ENCODE measurements around the gene TMEM95.
"Not testable (repeated sequence)": the region's sequence is repeated elsewhere in the genome, so short reads cannot be mapped to it uniquely, and the experiment has no call there.

TMEM95 gene

DNA sequence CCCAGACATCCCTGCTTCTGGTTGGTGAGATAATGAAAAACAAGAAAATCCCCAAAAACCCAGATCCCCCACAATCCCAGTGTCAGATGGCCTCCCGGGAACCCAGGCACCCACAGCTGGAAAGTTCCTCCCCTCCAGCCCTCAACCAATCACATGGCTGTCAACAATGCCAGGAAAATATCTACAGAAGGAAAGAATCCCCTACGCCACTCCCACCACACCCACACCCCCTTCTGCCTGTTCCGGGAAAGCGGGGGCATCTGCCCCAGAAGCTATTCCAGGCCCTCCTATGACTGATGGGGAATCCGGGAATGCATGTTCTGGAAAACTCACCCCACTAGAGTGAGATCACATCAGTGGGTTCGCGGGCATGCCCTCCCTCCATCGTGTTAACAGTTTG lies 1.8 kb downstream of the TMEM95 start:
- Histone ChIP-seq H3K9me3 (ENCODE audit: insufficient read depth, low read length) (no peaks in the 10 kb centered on the region), H3K36me3 (replicated peaks; ENCODE audit: low read depth, low read length) (no peaks in the 10 kb centered on the region), H3K4me1 (ENCODE audit: low read length) (peaks cover 11% of the 10 kb centered on the region), H4K20me1 (ENCODE audit: insufficient read depth, low read length) (no peaks in the 10 kb centered on the region), H3K9ac (ENCODE audit: low read length) (no peak overlapping the region), H2AFZ (ENCODE audit: low read depth, low read length) (no peak overlapping the region), H3K4me2 (ENCODE audit: low read length) (no peak overlapping the region), H3K27me3 (ENCODE audit: low read depth, low read length) (no peaks in the 10 kb centered on the region), H3K79me2 (ENCODE audit: low read length) (no peaks in the 10 kb centered on the region), H3K4me3 (ENCODE audit: low read length) (no peak overlapping the region), H3K27ac (ENCODE audit: low read length) (no peak overlapping the region)
- TF ChIP-seq EZH2phosphoT487 (IDR thresholded peaks at IDR 0.05; ENCODE audit: low read depth): no peak
- TF ChIP-seq, protein P1, sequence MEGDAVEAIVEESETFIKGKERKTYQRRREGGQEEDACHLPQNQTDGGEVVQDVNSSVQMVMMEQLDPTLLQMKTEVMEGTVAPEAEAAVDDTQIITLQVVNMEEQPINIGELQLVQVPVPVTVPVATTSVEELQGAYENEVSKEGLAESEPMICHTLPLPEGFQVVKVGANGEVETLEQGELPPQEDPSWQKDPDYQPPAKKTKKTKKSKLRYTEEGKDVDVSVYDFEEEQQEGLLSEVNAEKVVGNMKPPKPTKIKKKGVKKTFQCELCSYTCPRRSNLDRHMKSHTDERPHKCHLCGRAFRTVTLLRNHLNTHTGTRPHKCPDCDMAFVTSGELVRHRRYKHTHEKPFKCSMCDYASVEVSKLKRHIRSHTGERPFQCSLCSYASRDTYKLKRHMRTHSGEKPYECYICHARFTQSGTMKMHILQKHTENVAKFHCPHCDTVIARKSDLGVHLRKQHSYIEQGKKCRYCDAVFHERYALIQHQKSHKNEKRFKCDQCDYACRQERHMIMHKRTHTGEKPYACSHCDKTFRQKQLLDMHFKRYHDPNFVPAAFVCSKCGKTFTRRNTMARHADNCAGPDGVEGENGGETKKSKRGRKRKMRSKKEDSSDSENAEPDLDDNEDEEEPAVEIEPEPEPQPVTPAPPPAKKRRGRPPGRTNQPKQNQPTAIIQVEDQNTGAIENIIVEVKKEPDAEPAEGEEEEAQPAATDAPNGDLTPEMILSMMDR (IDR thresholded peaks at IDR 0.05; ENCODE audit: low read depth, low read length): no peak

DNA sequence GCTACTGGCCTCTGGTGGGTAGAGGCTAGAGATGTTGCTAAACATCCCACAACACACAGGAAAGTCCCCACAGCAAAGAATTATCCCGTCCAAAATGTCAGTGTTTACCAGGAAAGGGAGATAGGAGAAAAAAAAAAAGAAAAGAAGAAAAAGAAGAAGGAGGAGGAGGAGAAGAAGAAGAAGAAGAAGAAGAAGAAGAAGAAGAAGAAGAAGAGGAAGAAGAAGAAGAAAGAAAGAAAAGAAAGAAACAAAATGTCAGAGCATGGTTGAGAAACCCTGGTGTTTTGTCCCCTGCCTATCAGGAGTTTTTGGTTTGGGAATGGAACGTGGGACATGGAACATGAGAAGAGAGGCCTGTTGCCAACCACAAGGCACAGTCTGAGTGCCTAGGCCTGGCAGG lies 2.4 kb downstream of the TMEM95 start:
- Histone ChIP-seq H3K27me3 (ENCODE audit: low read depth, low read length) (no peaks in the 10 kb centered on the region), H3K4me2 (ENCODE audit: low read length) (no peak overlapping the region), H3K79me2 (ENCODE audit: low read length) (no peaks in the 10 kb centered on the region), H3K4me1 (ENCODE audit: low read length) (peaks cover 11% of the 10 kb centered on the region), H3K9ac (ENCODE audit: low read length) (no peak overlapping the region), H3K27ac (ENCODE audit: low read length) (no peak overlapping the region), H2AFZ (ENCODE audit: low read depth, low read length) (no peak overlapping the region), H3K36me3 (replicated peaks; ENCODE audit: low read depth, low read length) (no peaks in the 10 kb centered on the region), H3K9me3 (ENCODE audit: insufficient read depth, low read length) (no peaks in the 10 kb centered on the region), H3K4me3 (ENCODE audit: low read length) (no peak overlapping the region), H4K20me1 (ENCODE audit: insufficient read depth, low read length) (no peaks in the 10 kb centered on the region)
- TF ChIP-seq, protein P1 (IDR thresholded peaks at IDR 0.05; ENCODE audit: low read depth, low read length): no peak
- TF ChIP-seq EZH2phosphoT487 (IDR thresholded peaks at IDR 0.05; ENCODE audit: low read depth): no peak

DNA sequence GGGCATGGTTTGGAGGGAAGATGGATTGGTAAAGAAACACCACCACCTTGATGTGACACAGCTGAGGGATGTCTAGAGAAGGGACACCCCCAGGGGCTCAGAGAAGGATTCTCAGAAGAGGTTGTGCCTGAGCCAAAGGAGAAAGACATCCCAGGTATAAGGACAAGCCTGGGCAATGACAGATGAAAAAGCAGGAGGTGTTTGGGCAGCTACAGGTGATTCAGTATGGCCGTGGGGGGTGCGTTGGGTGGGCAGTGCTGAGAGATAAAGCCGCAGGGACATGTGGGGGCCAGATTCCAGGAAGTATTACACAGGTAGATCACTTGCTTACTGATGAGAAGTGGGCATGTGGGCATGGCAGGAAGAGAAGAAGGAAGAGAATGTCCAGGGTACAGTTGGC lies 7.0 kb downstream of the TMEM95 start:
- H3K4me1 ChIP-seq (ENCODE audit: low read length): no peaks in the 10 kb centered on the region
- H3K4me2 ChIP-seq (ENCODE audit: low read length): no peak overlapping the region
- no peaks in the 10 kb centered on the region for H3K27me3 ChIP-seq (ENCODE audit: low read depth, low read length)
- H3K9ac ChIP-seq (ENCODE audit: low read length): no peak overlapping the region
- no peak overlapping the region for H3K27ac ChIP-seq (ENCODE audit: low read length)
- H3K79me2 ChIP-seq (ENCODE audit: low read length): no peaks in the 10 kb centered on the region
- TF ChIP-seq, protein P1 (IDR thresholded peaks at IDR 0.05; ENCODE audit: low read depth, low read length): no peak
- no peak for TF ChIP-seq EZH2phosphoT487 (IDR thresholded peaks at IDR 0.05; ENCODE audit: low read depth)
- no peaks in the 10 kb centered on the region for H4K20me1 ChIP-seq (ENCODE audit: insufficient read depth, low read length)
- no peak overlapping the region for H2AFZ ChIP-seq (ENCODE audit: low read depth, low read length)
- H3K9me3 ChIP-seq (ENCODE audit: insufficient read depth, low read length): no peaks in the 10 kb centered on the region
- no peak overlapping the region for H3K4me3 ChIP-seq (ENCODE audit: low read length)
- H3K36me3 ChIP-seq (replicated peaks; ENCODE audit: low read depth, low read length): no peaks in the 10 kb centered on the region

DNA sequence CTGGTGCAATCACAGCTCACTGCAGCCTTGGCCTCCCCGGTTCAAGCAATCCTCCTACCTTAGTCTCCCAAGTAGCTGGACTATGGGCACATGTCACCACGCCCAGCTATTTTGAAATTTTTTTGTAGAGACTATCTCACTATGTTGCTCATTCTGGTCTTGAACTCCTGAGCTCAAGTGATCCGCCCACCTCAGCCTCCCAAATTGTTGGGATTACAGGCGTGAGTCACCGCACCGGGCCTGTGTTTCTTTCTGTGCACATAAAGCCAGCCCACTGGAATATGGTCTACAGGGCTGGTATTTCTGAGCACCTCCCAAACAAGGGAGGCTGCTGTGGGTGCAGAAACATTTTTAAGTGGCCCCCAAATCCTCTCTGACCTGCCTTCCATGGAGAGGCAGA lies 8.4 kb downstream of the TMEM95 start:
- no peaks in the 10 kb centered on the region for H3K36me3 ChIP-seq (replicated peaks; ENCODE audit: low read depth, low read length)
- H3K27ac ChIP-seq (ENCODE audit: low read length): no peak overlapping the region
- no peaks in the 10 kb centered on the region for H3K4me1 ChIP-seq (ENCODE audit: low read length)
- H4K20me1 ChIP-seq (ENCODE audit: insufficient read depth, low read length): no peaks in the 10 kb centered on the region
- no peaks in the 10 kb centered on the region for H3K27me3 ChIP-seq (ENCODE audit: low read depth, low read length)
- H3K9ac ChIP-seq (ENCODE audit: low read length): no peak overlapping the region
- no peak overlapping the region for H2AFZ ChIP-seq (ENCODE audit: low read depth, low read length)
- TF ChIP-seq, protein P1 (IDR thresholded peaks at IDR 0.05; ENCODE audit: low read depth, low read length): no peak
- TF ChIP-seq EZH2phosphoT487 (IDR thresholded peaks at IDR 0.05; ENCODE audit: low read depth): no peak
- no peak overlapping the region for H3K4me2 ChIP-seq (ENCODE audit: low read length)
- H3K4me3 ChIP-seq (ENCODE audit: low read length): no peak overlapping the region
- H3K79me2 ChIP-seq (ENCODE audit: low read length): no peaks in the 10 kb centered on the region
- H3K9me3 ChIP-seq (ENCODE audit: insufficient read depth, low read length): no peaks in the 10 kb centered on the region

DNA sequence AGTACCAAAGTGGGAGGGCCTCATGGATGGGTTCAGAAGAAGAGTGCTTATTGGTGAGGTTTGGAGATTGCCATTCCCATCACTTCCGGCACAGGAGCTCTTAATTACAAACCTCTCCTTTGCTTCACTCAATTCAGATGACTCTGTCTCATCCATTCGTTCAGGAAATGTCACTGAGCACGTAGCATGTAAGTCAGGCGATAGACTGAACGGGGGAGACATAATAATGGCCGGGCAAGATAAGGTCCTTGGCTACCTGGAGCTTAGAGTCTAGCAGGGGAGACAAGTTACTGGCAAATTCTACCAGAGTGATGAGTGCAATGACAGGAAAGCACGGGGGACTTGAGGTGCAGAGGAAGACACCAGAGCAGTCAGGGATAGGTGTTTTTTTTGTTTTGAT lies 11.0 kb downstream of the TMEM95 start:
- not testable (repeated sequence) for H3K27me3 ChIP-seq (ENCODE audit: low read depth, low read length); H3K79me2 ChIP-seq (ENCODE audit: low read length)

More for the DNA sequence above, 11.0 kb downstream of the TMEM95 start:
- H3K9ac ChIP-seq (ENCODE audit: low read length); H2AFZ ChIP-seq (ENCODE audit: low read depth, low read length); H3K4me2 ChIP-seq (ENCODE audit: low read length); H3K4me1 ChIP-seq (ENCODE audit: low read length); H3K9me3 ChIP-seq (ENCODE audit: insufficient read depth, low read length); H4K20me1 ChIP-seq (ENCODE audit: insufficient read depth, low read length); H3K36me3 ChIP-seq (replicated peaks; ENCODE audit: low read depth, low read length); H3K4me3 ChIP-seq (ENCODE audit: low read length); H3K27ac ChIP-seq (ENCODE audit: low read length): not testable (repeated sequence)

Measured in OCI-LY3 (cell line).